GM12878 (cell line): Measurements from ENCODE around the gene GLO1.

Experiments
- BMI1 ChIP-seq: fragments of 450-650 bp; IDR thresholded peaks from 2 replicates; pipeline ENCODE4 v1.6.1; 2016; ENCODE audit warnings: mild to moderate bottlenecking, moderate library complexity, borderline replicate concordance
- CEBPB ChIP-seq, 2 experiments: fragments of 150-350 bp in 1 of 2; IDR thresholded peaks; 2 replicates each; pipeline ENCODE4 v1.6.1; 2012 to 2014; ENCODE audit warnings: low read depth in 2 of 2, low read length in 2 of 2, borderline replicate concordance in 1 of 2, inconsistent platforms in 1 of 2
- CTCF ChIP-seq, 3 experiments: IDR thresholded peaks in 2 of 3; conservative IDR thresholded peaks in 1 of 3; 2 replicates each; pipeline ENCODE4 v1.5.1; 2011; ENCODE audit warnings: low read depth in 3 of 3, low read length in 3 of 3, mild to moderate bottlenecking in 3 of 3, control low read depth in 2 of 3, moderate library complexity in 2 of 3, inconsistent platforms in 1 of 3, mixed read lengths in 1 of 3; ENCODE audit not compliant: control insufficient read depth in 2 of 3, insufficient read depth in 1 of 3; ENCODE audit errors: extremely low read depth in 1 of 3
- DPF2 ChIP-seq: fragments of 450-650 bp; IDR thresholded peaks from 2 replicates; pipeline ENCODE4 v1.6.1; 2017; ENCODE audit warnings: mild to moderate bottlenecking
- EZH2 ChIP-seq: IDR thresholded peaks from 2 replicates; pipeline ENCODE4 v1.6.1; 2012; ENCODE audit warnings: low read depth, mild to moderate bottlenecking, control low read depth, inconsistent platforms, low read length, borderline replicate concordance; ENCODE audit not compliant: control insufficient read depth
- FOXK2 ChIP-seq: fragments of 450-650 bp; IDR thresholded peaks from 2 replicates; pipeline ENCODE4 v1.6.1; 2017; ENCODE audit warnings: mild to moderate bottlenecking, moderate library complexity
- MEF2A ChIP-seq: IDR thresholded peaks from 2 replicates; pipeline ENCODE4 v1.6.1; 2011; ENCODE audit warnings: low read depth, mild to moderate bottlenecking, low read length, moderate library complexity; ENCODE audit not compliant: insufficient read depth
- NBN ChIP-seq: fragments of 450-650 bp; IDR thresholded peaks from 2 replicates; pipeline ENCODE4 v1.6.1; 2016
- TAF1 ChIP-seq: IDR thresholded peaks from 2 replicates; pipeline ENCODE4 v1.6.1; 2011; ENCODE audit warnings: mild to moderate bottlenecking, low read depth, low read length, borderline replicate concordance
- ZNF217 ChIP-seq: fragments of 450-650 bp; IDR thresholded peaks from 2 replicates; pipeline ENCODE4 v1.6.1; 2017; ENCODE audit warnings: antibody characterized with exemption, mild to moderate bottlenecking
- ZZZ3 ChIP-seq: IDR thresholded peaks from 2 replicates; pipeline ENCODE4 v1.6.1; 2011; ENCODE audit warnings: low read depth; ENCODE audit not compliant: control insufficient read depth, insufficient read length
- TF ChIP-seq, protein P1 (sequence below): IDR thresholded peaks from 2 replicates; pipeline ENCODE4 v1.6.1; 2012; ENCODE audit warnings: mild to moderate bottlenecking, low read depth, low read length
- TF ChIP-seq, protein P2 (sequence below): IDR thresholded peaks from 2 replicates; pipeline ENCODE4 v1.6.1; 2011; ENCODE audit warnings: low read depth, low read length, improper control_type of control experiment, borderline replicate concordance

DNA sequence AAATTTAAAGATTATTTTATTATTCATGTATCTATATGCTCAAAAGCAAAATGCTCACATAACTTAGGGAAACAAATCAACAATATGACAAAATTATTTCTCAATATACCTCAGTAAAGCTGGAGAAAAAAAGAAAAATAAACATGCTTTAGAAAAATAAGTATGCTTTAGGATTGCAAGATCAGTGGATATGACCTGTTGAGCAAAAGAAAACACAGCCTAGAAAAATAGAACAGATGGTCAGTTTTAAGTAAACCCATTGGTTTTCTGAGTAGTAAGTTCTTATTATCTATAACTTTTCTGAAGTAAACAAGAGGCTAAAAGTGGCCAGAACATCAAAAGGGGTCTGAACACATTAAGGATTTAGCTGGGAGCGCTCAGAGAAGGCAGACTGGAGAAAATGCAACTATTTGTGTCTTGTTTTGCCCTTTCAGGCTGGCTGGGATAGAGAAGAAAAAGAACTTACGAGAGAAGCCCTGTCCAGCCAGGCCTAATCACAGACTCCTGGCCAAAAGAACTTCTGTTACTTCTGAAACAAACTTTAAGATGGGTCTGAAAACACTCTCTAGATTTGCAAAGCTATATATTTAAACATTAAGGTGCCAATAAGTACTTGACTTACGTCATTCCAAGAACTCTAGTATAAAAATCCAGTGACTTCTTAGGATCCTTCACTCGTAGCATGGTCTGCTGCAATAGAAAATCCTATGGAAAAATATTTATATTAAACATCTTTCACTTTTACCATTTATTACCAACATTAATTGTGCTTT lies 16.5 kb downstream of the GLO1 start:
- TF ChIP-seq CTCF (IDR thresholded peaks at IDR 0.05 in 2 of 3, conservative IDR thresholded peaks at IDR 0.05 in 1 of 3; ENCODE audit: control insufficient read depth in 2 of 3, extremely low read depth in 1 of 3, insufficient read depth in 1 of 3, low read depth in 3 of 3, low read length in 3 of 3) = no peak
- TF ChIP-seq, protein P1, sequence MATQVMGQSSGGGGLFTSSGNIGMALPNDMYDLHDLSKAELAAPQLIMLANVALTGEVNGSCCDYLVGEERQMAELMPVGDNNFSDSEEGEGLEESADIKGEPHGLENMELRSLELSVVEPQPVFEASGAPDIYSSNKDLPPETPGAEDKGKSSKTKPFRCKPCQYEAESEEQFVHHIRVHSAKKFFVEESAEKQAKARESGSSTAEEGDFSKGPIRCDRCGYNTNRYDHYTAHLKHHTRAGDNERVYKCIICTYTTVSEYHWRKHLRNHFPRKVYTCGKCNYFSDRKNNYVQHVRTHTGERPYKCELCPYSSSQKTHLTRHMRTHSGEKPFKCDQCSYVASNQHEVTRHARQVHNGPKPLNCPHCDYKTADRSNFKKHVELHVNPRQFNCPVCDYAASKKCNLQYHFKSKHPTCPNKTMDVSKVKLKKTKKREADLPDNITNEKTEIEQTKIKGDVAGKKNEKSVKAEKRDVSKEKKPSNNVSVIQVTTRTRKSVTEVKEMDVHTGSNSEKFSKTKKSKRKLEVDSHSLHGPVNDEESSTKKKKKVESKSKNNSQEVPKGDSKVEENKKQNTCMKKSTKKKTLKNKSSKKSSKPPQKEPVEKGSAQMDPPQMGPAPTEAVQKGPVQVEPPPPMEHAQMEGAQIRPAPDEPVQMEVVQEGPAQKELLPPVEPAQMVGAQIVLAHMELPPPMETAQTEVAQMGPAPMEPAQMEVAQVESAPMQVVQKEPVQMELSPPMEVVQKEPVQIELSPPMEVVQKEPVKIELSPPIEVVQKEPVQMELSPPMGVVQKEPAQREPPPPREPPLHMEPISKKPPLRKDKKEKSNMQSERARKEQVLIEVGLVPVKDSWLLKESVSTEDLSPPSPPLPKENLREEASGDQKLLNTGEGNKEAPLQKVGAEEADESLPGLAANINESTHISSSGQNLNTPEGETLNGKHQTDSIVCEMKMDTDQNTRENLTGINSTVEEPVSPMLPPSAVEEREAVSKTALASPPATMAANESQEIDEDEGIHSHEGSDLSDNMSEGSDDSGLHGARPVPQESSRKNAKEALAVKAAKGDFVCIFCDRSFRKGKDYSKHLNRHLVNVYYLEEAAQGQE = no peak
- TF ChIP-seq TAF1 = no peak
- no peak for TF ChIP-seq CEBPB (IDR thresholded peaks at IDR 0.05; ENCODE audit: borderline replicate concordance in 1 of 2, low read depth in 2 of 2, low read length in 2 of 2)
- no peak for TF ChIP-seq ZNF217
- no peak for TF ChIP-seq ZZZ3
- no peak for TF ChIP-seq NBN
- no peak for TF ChIP-seq EZH2
- TF ChIP-seq BMI1 = no peak
- TF ChIP-seq FOXK2 = no peak
- TF ChIP-seq DPF2 = no peak
- TF ChIP-seq, protein P2, sequence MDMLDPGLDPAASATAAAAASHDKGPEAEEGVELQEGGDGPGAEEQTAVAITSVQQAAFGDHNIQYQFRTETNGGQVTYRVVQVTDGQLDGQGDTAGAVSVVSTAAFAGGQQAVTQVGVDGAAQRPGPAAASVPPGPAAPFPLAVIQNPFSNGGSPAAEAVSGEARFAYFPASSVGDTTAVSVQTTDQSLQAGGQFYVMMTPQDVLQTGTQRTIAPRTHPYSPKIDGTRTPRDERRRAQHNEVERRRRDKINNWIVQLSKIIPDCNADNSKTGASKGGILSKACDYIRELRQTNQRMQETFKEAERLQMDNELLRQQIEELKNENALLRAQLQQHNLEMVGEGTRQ = no peak
- no peak for TF ChIP-seq MEF2A
